Osteoblast (primary cell): ENCODE data around the gene CDIPT. TPM values are rescaled to one million over a fixed set of nuclear protein-coding genes. Genes with fewer than 3 reads are reported as not detected.

Experiments
- DNase-seq: peaks from one replicate; pipeline ENCODE4 v3.0.0; 2011; ENCODE audit warnings: low spot score, mixed read lengths; ENCODE audit not compliant: insufficient read length; ENCODE audit errors: missing footprints
- H2AFZ ChIP-seq: 2 replicates; pipeline ENCODE4 v1.6.0; 2011; ENCODE audit warnings: mild to moderate bottlenecking, low read length
- H3K27ac ChIP-seq: 2 replicates; pipeline ENCODE4 v1.5.1; 2011; ENCODE audit warnings: mild to moderate bottlenecking, low read depth, low read length, moderate library complexity
- H3K27me3 ChIP-seq: 2 replicates; pipeline ENCODE4 v1.6.0; 2012; ENCODE audit warnings: mild to moderate bottlenecking, control low read depth, inconsistent platforms, low read length, moderate library complexity; ENCODE audit not compliant: insufficient read depth
- H3K36me3 ChIP-seq: 2 replicates; pipeline ENCODE4 v1.5.1; 2011; ENCODE audit warnings: mild to moderate bottlenecking, low read length, control low read depth, moderate library complexity; ENCODE audit not compliant: insufficient read depth
- H3K4me1 ChIP-seq: 2 replicates; pipeline ENCODE4 v1.5.1; 2011; ENCODE audit warnings: mild to moderate bottlenecking, low read length, control low read depth, moderate library complexity; ENCODE audit not compliant: insufficient read depth
- H3K4me2 ChIP-seq: 2 replicates; pipeline ENCODE4 v1.6.0; 2011; ENCODE audit warnings: mild to moderate bottlenecking, low read length; ENCODE audit not compliant: insufficient read depth
- H3K4me3 ChIP-seq: fragments of 200-600 bp; sonication (generic); 3 replicates; pipeline ENCODE4 v1.5.1; 2012; ENCODE audit warnings: mild to moderate bottlenecking, low read length, inconsistent platforms; ENCODE audit not compliant: insufficient read depth
- H3K79me2 ChIP-seq: 2 replicates; pipeline ENCODE4 v1.6.0; 2012; ENCODE audit warnings: mild to moderate bottlenecking, low read length, control low read depth, inconsistent platforms; ENCODE audit not compliant: insufficient read depth
- H3K9me3 ChIP-seq: 2 replicates; pipeline ENCODE4 v1.5.1; 2011; ENCODE audit warnings: low read depth, low read length, control low read depth
- H4K20me1 ChIP-seq: 2 replicates; pipeline ENCODE4 v1.6.0; 2012; ENCODE audit warnings: mild to moderate bottlenecking, low read length, control low read depth; ENCODE audit not compliant: insufficient read depth
- total RNA-seq: library from RNA; depleted of rRNA; stranded (reverse); fragments of >200 nt; gene quantifications from 2 replicates; pipeline ENCODE4 v1.2.3, GENCODE V29; 2012
- TF ChIP-seq, protein P1 (sequence below): IDR thresholded peaks from 2 replicates; pipeline ENCODE4 v1.5.1; 2011; ENCODE audit warnings: mild to moderate bottlenecking, low read depth, low read length, moderate library complexity; ENCODE audit errors: extremely low read depth

CDIPT gene
- total RNA-seq, 1 donor, result 105 TPM

DNA sequence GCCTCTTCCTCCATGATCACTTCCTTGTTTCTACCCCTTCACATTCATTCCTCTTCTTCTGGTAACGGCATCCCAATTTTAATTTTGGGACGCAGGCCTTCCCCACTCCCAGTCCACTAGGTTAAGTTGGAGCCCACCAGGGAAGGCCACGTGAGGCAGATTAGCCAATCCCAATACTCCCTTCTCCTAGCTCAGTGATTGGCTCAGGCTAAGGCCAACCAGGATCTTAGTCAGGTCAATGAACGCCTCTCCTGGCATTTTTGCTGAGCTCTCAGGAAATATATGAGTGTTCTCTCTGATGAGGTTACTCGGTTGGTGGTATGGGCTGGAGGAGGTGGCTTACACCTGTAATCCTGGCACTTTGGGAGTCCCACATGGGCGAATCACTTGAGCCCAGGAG is 21.0 kb upstream of the CDIPT start:
- no peaks in the 10 kb centered on the region for H3K36me3 ChIP-seq
- TF ChIP-seq, protein P1, sequence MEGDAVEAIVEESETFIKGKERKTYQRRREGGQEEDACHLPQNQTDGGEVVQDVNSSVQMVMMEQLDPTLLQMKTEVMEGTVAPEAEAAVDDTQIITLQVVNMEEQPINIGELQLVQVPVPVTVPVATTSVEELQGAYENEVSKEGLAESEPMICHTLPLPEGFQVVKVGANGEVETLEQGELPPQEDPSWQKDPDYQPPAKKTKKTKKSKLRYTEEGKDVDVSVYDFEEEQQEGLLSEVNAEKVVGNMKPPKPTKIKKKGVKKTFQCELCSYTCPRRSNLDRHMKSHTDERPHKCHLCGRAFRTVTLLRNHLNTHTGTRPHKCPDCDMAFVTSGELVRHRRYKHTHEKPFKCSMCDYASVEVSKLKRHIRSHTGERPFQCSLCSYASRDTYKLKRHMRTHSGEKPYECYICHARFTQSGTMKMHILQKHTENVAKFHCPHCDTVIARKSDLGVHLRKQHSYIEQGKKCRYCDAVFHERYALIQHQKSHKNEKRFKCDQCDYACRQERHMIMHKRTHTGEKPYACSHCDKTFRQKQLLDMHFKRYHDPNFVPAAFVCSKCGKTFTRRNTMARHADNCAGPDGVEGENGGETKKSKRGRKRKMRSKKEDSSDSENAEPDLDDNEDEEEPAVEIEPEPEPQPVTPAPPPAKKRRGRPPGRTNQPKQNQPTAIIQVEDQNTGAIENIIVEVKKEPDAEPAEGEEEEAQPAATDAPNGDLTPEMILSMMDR, result no peak

DNA sequence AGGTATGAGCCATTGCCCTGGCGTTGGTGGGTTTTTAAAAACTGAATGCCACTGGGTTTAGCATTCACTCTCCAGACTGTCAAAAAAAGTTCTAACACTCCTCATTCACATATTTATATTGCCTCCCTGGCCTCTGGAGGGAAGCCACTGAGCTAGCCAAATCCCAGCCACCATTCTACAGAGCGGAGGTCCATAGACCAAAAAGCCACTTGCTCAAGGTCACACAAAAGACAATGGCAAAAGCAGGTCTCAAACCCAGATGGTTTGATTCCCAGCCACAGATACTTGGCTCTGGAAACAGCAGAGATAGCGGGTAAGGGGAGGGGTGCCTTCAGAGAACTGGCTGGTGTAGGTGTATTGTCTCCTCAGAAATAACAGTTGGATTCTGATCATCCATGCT is 18.0 kb upstream of the CDIPT start:
- no peak overlapping the region for H3K4me3 ChIP-seq

More for the DNA sequence above, 21.0 kb upstream of the CDIPT start:
- H3K9me3 ChIP-seq, result no peaks in the 10 kb centered on the region
- H3K27ac ChIP-seq, result no peak overlapping the region
- DNase-seq, result peak; percentile 32
- no peaks in the 10 kb centered on the region for H3K79me2 ChIP-seq
- H3K4me2 ChIP-seq, result no peak overlapping the region
- H3K4me3 ChIP-seq, result no peak overlapping the region
- H3K27me3 ChIP-seq, result no peaks in the 10 kb centered on the region
- no peak overlapping the region for H2AFZ ChIP-seq
- no peaks in the 10 kb centered on the region for H3K4me1 ChIP-seq
- H4K20me1 ChIP-seq, result no peaks in the 10 kb centered on the region

DNA sequence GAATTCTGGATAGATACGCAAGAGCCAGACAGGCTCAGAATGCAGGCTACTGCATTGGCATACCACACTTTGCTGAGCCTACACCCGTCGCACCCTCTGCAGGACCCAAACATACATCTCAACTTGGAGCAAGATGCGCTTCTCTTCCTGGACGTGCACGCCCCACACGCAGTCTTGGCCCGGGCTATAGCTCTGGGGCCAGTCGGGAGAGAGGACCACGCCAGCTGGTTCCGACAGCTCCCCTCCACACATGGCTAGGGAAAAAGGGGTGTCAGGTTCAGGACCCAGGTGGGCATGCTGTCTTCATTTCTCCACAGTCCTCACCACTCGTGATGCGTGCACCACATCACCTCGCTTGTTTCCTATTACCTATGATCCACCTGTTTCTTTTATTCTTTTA is 15.1 kb upstream of the CDIPT start:
- TF ChIP-seq, protein P1, result no peak

More for the DNA sequence above, 18.0 kb upstream of the CDIPT start:
- TF ChIP-seq, protein P1, result no peak
- H3K27ac ChIP-seq, result no peak overlapping the region
- no peaks in the 10 kb centered on the region for H3K9me3 ChIP-seq
- H3K27me3 ChIP-seq, result peaks cover 18% of the 10 kb centered on the region
- H3K4me1 ChIP-seq, result no peaks in the 10 kb centered on the region
- no peak overlapping the region for H3K4me2 ChIP-seq
- DNase-seq, result peak; percentile 36
- H4K20me1 ChIP-seq, result no peaks in the 10 kb centered on the region
- H3K79me2 ChIP-seq, result no peaks in the 10 kb centered on the region
- no peak overlapping the region for H2AFZ ChIP-seq
- H3K36me3 ChIP-seq, result no peaks in the 10 kb centered on the region

DNA sequence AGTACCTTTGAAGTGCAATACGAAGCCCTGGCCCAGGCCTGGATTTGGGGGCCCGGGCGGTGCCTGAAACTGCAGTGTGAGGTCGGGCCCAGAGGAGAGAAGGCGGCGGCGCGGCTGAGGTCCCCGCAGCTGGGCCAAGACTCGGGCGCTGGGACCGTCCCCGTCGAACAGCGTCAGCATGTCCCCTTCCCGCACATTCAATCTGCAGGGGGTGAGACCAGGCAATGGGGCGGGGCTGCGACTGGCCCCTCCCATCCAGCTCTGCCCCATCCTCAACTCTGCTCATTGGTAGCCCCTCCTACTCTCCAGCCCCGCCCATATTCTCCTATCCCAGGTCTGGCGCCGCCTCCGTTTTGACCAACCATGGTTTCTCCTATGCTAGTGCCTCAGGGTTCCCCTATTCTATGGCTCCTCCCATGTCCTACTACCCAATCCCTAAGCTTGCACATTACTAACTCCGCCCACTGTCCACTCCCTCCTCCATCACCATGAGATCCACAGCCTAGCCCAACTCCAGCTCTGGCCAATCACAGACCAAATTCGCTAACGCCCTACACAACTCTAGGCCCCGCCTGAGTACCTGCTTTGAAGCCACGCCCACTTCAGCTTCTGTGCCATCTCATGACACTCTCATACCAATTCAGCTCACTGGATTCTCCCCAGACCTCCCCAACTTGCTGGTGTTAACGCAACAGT is 14.4 kb upstream of the CDIPT start:
- Histone ChIP-seq H3K4me3 (no peak overlapping the region), H4K20me1 (no peaks in the 10 kb centered on the region), H3K4me1 (no peaks in the 10 kb centered on the region), H2AFZ (no peak overlapping the region), H3K36me3 (no peaks in the 10 kb centered on the region), H3K27me3 (peaks cover 28% of the 10 kb centered on the region), H3K79me2 (no peaks in the 10 kb centered on the region), H3K9me3 (no peaks in the 10 kb centered on the region), H3K27ac (no peak overlapping the region), H3K4me2 (peak overlapping the region; percentile 67)
- TF ChIP-seq, protein P1, result no peak
- peak; percentile 81 for DNase-seq

More for the DNA sequence above, 15.1 kb upstream of the CDIPT start:
- no peaks in the 10 kb centered on the region for H3K4me1 ChIP-seq
- no peak overlapping the region for H2AFZ ChIP-seq
- H3K36me3 ChIP-seq, result no peaks in the 10 kb centered on the region
- H3K4me3 ChIP-seq, result no peak overlapping the region
- DNase-seq, result peak; percentile 83
- H3K4me2 ChIP-seq, result no peak overlapping the region
- no peaks in the 10 kb centered on the region for H3K9me3 ChIP-seq
- H3K27ac ChIP-seq, result no peak overlapping the region
- H4K20me1 ChIP-seq, result no peaks in the 10 kb centered on the region
- peaks cover 28% of the 10 kb centered on the region for H3K27me3 ChIP-seq
- no peaks in the 10 kb centered on the region for H3K79me2 ChIP-seq
